Stimulated activated naive CD8-positive, alpha-beta T cell treated with anti-CD3 and anti-CD28 coated beads, Interleukin-15, Interleukin-2, amounts not matched to agents 100 U/mL and 50 U/mL, for 24 hours (primary cell): ENCODE measurements around the gene PTGDR2.

ENCODE experiments used
- ATAC-seq: fragments of 150-1000 bp; cut with Tn5 transposase; one replicate; pipeline ENCODE4 v1.10.0; 2021
- DNase-seq: peaks from one replicate; pipeline ENCODE4 v3.0.0; 2021

Gene PTGDR2

DNA sequence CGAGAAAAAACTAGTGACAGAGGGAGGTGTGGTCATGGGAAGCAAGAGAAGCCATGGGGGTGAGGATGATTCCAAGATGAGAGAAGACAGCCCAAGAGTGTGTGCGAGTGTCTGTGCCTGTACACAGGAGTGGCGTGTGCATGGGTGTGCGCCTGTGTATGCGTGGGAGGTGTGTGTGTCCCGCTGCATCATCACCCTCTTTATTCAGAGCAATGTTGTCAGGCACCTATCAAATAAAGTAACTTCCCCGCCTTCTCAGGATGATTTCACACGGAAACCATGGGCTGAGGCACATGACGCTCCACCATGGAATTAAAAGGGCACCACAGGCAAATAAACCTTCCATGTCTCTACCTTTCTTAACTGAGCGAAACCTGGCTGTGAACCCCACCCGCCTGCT lies 46.1 kb downstream of the PTGDR2 start:
- no peak for ATAC-seq

DNA sequence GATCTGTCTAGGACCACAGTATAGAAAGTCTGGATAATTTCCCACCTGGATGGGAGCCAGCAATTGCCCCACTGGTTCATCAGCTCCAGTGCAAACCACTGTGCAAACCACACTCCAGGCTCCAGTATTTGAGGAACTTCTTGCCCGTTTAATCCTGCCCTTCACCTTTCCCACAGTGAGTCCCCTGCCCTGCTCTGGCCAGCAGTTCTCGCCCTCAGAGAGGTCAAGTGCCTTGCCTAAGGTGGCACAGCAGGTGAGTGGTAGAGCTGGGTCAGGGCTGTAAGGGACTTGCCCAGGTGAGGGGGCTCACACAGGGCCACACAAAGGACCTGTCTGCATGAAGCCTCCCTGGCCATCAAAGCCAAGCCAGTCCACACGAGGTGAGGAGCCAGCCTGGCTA lies 46.5 kb downstream of the PTGDR2 start:
- ATAC-seq (no peak), DNase-seq (no peak)

More for the DNA sequence above, 46.1 kb downstream of the PTGDR2 start:
- DNase-seq = no peak

DNA sequence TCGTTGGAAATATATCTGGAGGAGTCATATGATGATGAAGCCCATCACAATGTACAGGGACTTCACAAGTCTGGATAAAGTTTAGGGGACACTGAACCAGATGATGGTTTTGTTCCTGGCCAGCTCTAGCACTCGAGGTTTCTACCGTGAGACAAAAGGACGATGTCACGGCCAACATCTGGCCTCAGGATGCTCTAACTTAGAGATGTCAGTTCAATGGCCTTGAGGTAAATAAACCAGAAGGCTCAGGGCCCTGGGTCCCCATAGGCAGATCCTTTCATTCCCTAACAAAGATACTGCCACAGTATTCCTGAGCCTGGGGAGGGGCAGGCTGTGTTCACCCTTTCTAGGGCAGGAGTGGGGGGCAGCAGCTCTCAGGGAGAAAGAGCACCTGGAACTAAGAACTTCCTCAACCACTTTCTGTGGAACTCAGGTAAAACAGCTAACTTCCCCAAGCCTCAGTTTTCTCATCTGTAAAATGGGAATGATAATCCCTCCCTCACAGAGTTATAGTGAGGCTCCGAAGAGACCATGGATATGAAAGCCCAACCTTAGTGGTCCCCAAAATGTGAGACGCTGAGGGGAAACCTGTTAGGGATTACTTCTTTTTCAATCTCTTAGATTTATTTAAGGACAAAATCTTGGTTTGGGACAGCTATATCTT lies 52.3 kb downstream of the PTGDR2 start:
- ATAC-seq = no peak
- no peak for DNase-seq

GRCh38 chr11:60801194-60801593 lies 54.6 kb downstream of the PTGDR2 start:
- no peak for DNase-seq
- no peak for ATAC-seq
